GM12875 (cell line): Measurements from ENCODE around the gene CD96.
"Not testable (repeated sequence)": the region's sequence is repeated elsewhere in the genome, so short reads cannot be mapped to it uniquely, and the experiment has no call there.

ENCODE experiments used
- H3K4me3 ChIP-seq: one replicate; pipeline ENCODE4 v1.5.1; 2011; ENCODE audit warnings: low read depth, low read length, control low read depth
- TF ChIP-seq, protein P1 (sequence below): IDR thresholded peaks from 2 replicates; pipeline ENCODE4 v1.5.1; 2011; ENCODE audit warnings: low read depth, mild to moderate bottlenecking, control low read depth, inconsistent platforms, low read length, moderate library complexity, borderline replicate concordance; ENCODE audit not compliant: insufficient read depth

CD96 gene

DNA sequence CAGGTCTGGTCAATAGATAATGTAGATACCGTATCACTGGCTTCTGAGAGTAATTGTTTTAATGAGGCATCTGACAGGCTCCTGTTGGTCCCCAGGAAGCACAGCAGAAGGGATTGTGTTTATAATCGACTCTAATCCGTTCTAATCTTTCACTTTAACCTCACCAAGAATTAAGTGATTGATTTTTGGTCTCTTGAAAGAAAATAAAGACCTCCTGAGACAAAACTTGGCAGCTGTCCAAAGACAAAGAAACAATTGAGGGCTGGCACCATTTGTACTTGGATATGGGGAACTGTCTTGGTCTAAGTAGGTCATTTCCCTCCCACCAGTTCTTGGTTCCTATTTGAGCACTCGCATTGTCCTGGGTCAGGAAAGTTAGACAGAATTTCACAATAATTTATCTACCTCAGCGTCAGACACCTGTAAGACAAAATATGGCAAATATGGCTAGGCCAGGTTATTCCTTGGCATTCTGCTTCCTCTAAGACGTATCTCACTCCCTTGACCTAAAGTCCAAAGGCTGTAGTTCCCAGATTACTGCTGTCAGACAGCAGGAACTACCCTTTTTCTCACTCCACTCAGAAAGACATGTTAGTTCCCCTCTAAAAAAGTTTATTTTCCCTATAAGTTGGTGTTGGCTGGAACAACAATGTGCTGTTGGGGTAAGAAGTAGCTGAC, 22.7 kb upstream of the CD96 start:
- TF ChIP-seq, protein P1, sequence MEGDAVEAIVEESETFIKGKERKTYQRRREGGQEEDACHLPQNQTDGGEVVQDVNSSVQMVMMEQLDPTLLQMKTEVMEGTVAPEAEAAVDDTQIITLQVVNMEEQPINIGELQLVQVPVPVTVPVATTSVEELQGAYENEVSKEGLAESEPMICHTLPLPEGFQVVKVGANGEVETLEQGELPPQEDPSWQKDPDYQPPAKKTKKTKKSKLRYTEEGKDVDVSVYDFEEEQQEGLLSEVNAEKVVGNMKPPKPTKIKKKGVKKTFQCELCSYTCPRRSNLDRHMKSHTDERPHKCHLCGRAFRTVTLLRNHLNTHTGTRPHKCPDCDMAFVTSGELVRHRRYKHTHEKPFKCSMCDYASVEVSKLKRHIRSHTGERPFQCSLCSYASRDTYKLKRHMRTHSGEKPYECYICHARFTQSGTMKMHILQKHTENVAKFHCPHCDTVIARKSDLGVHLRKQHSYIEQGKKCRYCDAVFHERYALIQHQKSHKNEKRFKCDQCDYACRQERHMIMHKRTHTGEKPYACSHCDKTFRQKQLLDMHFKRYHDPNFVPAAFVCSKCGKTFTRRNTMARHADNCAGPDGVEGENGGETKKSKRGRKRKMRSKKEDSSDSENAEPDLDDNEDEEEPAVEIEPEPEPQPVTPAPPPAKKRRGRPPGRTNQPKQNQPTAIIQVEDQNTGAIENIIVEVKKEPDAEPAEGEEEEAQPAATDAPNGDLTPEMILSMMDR: no peak
- no peak overlapping the region for H3K4me3 ChIP-seq

DNA sequence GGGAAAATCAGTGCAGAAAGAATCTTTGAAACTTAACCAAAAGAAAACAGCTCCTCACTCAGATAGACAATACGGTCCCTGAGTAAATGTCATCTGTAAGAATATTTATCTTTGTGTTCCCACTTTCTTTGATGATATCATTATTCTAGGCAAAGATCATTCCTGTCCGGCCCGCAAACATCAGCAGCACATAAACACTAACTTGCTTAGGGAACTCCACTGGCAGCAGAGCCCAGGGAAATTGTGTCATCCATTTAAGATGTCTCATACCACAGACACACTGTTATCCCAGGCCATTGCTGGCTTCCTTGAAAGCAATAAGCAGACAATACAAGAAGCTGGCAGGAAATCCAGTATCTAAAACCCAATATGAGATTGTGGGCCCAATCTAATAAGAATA, 20.1 kb upstream of the CD96 start:
- no peak overlapping the region for H3K4me3 ChIP-seq
- TF ChIP-seq, protein P1: no peak

DNA sequence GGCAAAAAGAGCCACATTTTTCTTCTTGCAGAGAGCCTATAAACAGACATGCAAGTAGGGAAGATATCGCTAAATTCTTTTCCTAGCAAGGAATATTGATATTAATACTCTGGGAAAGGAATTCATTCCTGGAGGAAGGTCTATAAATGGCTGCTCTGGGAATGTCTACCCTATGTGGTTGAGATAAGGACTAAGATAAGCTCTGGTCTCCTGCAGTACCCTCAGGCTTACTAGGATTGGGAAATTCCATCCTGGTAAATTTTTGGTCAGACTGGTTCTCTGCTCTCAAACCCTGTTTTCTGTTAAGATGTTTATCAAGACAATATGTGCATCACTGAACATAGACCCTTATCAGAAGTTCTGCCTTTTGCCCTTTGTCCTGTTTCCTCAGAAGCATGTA, 17.5 kb upstream of the CD96 start:
- H3K4me3 ChIP-seq: not testable (repeated sequence)

DNA sequence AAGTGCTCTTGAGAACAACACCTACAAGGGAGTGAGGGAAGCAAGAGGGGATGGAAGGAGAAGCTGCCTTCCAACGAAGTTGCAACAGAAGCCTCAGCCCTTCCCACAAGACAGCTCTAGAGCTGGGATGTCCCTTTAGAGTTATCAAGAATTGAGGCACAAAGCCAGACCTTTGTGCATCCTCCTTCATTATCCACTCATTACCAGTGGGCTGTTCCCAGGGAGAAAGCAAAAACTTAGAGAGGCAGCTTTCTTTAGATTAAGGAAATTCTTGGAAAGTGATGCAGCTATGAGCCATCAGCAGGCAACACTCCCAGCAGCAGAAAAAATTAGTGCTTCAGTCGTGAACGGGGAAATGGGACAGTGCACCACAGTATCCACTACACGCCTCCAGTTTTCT, 10.6 kb upstream of the CD96 start:
- TF ChIP-seq, protein P1: no peak

DNA sequence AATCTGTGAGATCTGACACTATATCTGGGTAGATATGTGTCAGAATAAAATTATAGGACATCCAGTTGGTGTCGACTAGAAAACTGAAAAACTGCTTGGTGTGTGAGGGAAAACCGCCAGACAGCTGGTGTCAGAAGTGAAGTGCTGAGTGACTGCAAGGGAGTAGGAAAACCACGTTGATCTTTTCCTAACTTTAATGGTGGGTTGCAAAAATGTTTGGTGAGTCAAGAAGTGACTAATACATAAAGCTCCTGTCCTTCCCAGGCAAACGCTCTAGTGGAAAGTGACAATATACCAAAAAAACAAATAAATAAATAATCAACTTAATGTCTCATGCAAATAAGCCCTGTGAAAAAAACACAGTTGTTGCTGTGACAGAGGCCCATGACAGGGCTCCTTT, 7.3 kb upstream of the CD96 start:
- TF ChIP-seq, protein P1: no peak
- H3K4me3 ChIP-seq: no peak overlapping the region

More for the DNA sequence above, 10.6 kb upstream of the CD96 start:
- H3K4me3 ChIP-seq: no peak overlapping the region

DNA sequence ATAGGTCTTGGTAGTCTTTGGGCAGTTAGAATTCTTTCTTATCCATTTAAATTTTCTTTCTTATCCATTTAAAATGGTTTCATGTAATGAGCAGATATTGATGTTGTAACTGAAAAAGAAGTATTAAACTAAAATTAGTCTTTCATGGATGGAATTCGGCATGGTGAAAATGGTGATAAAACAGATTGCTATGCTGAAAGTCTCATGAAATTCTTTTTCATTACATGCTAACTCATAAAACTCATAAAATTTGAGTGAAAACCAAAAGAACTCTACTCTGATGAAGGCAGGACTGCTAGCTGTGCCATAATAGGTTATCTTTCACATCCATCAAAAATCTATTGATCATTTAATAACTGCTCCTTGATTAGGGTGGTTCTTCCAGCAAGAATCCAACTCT, 3.9 kb upstream of the CD96 start:
- TF ChIP-seq, protein P1: no peak
- no peak overlapping the region for H3K4me3 ChIP-seq

DNA sequence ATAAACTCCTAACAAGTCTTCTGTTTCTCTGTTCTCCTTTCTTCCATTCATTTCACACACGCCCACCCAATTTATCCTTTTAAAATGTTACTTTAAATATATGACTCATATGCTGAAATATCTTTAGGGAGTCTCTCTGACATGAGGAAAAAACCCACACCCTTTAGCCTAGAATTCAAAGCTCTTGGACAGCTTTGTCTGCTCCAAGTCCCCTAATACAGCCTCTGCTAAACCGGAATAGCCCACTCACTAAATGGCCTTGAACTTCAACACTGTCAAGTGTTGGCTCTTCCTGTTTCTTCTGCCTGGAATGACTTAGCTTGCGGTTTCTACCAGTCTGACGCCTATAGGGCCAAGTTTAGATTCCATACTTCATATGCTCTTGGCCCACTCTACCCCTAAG, 3.3 kb upstream of the CD96 start:
- TF ChIP-seq, protein P1: no peak
- H3K4me3 ChIP-seq: no peak overlapping the region
